Activated CD8-positive, alpha-beta memory T cell treated with anti-CD3 and anti-CD28 coated beads, Interleukin-2, amount 50 U/mL, for 24 hours (primary cell): ENCODE measurements around the gene SPP1.
"Not testable (repeated sequence)": the region's sequence is repeated elsewhere in the genome, so short reads cannot be mapped to it uniquely, and the experiment has no call there.

Experiments
- DNase-seq: peaks from one replicate; pipeline ENCODE4 v3.0.0-alpha.2; 2020; ENCODE audit errors: extremely low read depth

SPP1 gene

GRCh38 chr4:88025868-88026661 lies 50.6 kb downstream of the SPP1 start:
- not testable (repeated sequence) for DNase-seq

GRCh38 chr4:88027611-88028608 lies 52.4 kb downstream of the SPP1 start:
- no peak for DNase-seq

DNA sequence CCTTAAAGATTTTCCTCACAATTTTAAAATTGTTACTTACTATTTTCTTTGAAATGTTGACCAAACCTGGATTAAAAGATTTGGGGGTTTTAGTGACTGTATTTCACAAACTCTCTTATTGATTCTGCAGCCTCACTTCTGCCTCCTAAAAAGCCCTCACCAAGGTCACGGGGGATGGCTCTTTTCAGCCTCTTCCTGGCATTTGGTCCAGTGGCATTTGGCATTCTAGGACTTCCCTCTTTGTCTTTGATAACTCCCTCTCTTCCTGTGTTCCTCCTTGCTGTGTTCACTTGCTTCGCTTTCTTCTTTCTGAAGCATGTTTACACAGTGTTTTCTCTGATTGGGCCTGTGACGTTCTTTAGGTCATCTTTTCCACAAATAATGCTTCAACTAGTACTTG lies 53.4 kb downstream of the SPP1 start:
- no peak for DNase-seq

GRCh38 chr4:88029556-88029955 lies 54.0 kb downstream of the SPP1 start:
- DNase-seq: no peak

GRCh38 chr4:88030565-88031310 lies 55.2 kb downstream of the SPP1 start:
- DNase-seq: no peak
